NCI-H1092 (cell line): Measurements from ENCODE around the gene RABEP1.
"Not testable (repeated sequence)": the region's sequence is repeated elsewhere in the genome, so short reads cannot be mapped to it uniquely, and the experiment has no call there.

Experiments used
- DNase-seq: peaks from one replicate; lab custom pipeline; 2025; lab: John Stamatoyannopoulos, UW

The RABEP1 gene

DNA sequence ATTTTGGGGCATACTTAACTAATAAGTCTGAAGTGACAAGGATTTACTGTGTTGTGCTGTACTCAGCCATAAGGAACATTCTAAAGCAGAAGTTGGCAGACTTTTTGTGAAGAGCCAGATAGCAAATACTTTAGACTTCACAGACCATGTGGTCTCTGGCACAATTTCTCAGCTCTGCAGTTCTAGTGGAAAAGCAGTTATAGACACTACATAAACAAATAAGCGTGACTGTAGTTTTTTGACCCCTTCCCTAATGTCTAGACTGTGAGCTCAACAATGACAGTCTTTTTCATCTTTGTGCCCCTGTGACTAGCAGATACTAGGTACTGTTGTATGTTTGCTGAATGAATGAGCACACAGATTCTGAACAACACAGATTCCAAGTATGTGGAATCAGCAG lies 142.8 kb downstream of the RABEP1 start:
- no peak for DNase-seq

DNA sequence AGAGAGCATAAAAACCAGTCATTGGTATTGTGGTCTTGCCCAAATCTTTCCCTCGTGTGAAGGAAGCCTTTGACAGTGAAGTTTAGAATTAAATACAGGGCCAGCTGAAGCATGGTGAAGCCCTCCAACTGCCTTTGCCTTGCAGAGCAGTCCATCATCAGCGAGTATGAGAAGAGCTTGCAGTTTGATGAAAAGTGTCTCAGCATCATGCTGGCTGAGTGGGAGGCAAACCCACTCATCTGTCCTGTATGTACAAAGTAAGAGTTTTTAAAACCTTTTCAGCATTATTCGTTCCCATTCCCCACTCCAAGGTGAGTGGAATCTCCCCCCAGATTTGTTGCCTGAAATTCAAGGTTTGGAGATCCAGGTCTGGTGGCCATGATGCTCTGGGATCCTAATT lies 143.7 kb downstream of the RABEP1 start:
- no peak for DNase-seq

DNA sequence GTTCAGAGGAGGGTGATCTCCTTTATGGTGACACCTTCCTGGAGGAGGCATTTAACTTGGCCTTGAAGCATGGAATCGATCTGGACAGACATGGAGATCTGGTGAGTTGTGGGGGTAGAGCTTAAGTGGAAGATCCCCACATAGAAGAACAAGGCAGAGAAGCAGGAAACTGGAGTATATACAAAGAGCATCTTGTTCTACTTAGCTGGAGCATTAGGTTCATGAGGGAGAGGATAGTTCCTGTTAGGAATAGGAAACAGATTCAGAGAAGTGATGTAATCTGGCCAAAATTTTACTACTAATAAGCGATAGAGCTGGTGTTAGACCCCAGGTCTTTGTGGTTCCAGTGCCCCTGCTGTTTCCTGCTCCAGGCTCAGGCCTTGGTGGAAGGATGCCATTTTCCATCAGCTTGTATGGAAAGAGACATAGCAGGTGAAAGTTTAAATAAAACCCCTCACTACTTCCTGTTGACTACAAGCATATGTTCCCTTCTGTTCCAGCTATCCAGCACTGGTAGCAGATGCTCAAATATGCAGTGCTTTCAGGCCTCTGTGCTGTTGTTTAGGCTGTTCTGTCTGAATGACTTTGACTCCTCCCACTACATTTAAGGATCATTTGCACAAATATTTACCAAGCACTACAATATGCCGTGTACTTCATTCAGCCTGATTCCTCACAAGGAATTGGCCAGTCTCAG lies 147.3 kb downstream of the RABEP1 start:
- no peak for DNase-seq

DNA sequence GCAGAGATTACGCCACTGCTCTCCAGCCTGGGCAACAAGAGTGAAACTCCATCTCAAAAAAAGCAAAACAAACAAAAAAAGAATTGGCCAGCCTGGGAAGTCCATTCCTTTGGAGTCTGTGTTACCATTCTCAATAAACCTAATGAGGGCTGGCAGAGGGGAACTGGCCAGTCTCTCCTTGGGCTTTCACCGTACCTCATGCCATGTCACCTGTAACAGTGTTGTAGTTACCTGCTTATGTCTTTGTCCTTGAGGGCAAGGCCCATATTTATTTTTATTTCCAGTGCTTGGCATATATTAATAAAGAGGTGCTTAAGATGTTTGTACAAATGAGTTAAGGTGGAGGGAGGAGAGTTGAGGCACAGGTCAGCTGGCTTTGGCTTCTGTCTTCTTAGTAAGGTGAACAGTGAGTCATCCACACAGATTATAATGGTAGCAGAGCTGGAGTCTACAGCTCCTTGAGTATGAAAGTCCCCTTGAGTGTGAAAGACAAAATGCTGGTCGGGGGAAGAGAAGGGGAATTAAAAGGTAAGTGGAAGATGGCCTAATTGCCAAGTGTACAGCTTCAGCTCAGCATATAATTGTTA lies 148.4 kb downstream of the RABEP1 start:
- DNase-seq = no peak

DNA sequence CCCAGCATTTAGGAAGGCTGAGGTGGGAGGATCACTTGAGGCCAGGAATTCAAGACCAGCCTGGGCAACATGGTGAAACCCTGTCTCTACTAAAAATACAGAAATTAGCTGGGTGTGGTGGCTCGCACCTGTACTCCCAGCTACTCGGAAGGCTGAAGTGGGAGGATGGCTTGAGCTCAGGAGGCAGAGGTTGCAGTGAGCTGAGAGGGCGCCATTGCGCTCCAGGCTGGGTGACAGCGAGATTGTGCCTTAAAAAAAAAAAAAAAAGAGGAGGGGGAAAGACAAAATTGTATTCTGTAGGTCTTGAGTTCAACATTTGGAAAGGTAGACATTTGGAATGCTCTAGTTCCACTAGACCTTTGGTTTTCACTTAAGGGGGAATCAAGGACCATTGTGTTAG lies 149.2 kb downstream of the RABEP1 start:
- DNase-seq = not testable (repeated sequence)

DNA sequence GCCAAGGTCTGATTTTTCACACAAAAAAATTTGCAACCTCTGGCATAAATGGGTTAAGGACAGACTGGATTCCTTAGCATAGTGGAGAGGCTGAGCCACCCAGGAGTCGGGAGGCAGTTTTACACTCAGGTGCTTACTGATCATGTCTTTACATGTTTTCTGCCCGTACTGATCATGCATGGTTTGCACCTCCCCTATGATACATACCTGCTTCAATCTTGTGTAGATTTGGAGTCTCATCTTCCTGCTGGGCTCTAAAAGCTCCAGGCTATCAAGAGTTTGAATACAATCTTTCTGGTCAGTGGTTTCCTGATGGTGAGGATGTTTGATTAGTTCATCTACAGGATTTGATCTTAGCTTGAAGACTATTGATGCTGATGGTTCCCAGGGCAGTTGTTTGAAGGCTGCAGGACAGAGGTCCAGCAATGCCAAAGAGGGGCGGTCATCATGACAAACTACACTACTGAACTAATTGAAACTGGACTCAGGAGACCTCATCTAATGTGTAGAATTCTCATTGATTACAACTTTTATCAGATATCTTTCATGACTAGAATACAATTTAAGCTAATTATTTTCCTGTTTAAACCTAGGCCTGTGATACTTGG lies 150.0 kb downstream of the RABEP1 start:
- no peak for DNase-seq

DNA sequence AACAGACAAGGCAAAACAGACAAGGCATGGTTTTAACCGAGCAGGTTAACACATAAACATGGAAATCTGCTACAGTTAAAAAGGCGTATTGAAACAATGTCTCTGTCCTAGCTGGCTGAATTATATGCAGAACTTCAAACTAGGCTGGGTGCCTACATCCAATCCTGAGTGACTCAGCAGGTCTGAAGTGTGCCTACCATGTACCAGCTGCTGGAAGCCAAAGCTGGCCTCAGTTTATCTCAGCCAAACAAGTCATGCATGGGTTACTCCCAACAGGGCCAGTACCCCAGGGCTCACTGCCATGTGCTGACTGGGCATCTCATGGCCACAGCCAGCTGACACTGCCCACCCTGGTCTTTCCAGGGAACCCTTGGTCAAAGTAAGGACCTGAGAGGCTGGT lies 152.9 kb downstream of the RABEP1 start:
- DNase-seq = no peak
